MM.1S (cell line): ENCODE results near the gene BMS1.

Experiments
- DNase-seq: peaks from one replicate; pipeline ENCODE4 v3.0.0-alpha.2; 2015
- H2AFZ ChIP-seq: fragments of 300-600 bp; sonication (generic); 2 replicates; pipeline ENCODE4 v1.6.0; 2016; ENCODE audit warnings: antibody characterized with exemption, low read length
- H3F3A ChIP-seq: fragments of 300-600 bp; sonication (generic); 2 replicates; pipeline ENCODE4 v1.6.1; 2016; ENCODE audit warnings: mild to moderate bottlenecking, antibody characterized with exemption, low read length, moderate library complexity, mixed read lengths; ENCODE audit not compliant: insufficient read depth
- H3K27ac ChIP-seq: fragments of 300-600 bp; sonication (generic); 2 replicates; pipeline ENCODE4 v1.5.1; 2016; ENCODE audit warnings: mild to moderate bottlenecking, low read length
- H3K27me3 ChIP-seq: fragments of 300-600 bp; sonication (generic); replicated peaks from 2 replicates; pipeline ENCODE4 v1.6.0; 2016; ENCODE audit warnings: low read length; ENCODE audit not compliant: insufficient read depth
- H3K36me3 ChIP-seq: fragments of 300-600 bp; sonication (generic); replicated peaks from 2 replicates; pipeline ENCODE4 v1.6.1; 2016; ENCODE audit warnings: mild to moderate bottlenecking, low read length, mixed read lengths; ENCODE audit not compliant: insufficient read depth
- H3K4me1 ChIP-seq: fragments of 300-600 bp; sonication (generic); 2 replicates; pipeline ENCODE4 v1.6.1; 2016; ENCODE audit warnings: low read length, mixed read lengths
- H3K4me2 ChIP-seq: fragments of 300-600 bp; sonication (generic); 2 replicates; pipeline ENCODE4 v1.6.0; 2016; ENCODE audit warnings: low read depth, low read length
- H3K4me3 ChIP-seq: fragments of 300-600 bp; sonication (generic); 2 replicates; pipeline ENCODE4 v1.5.1; 2016; ENCODE audit warnings: low read length, mixed read lengths
- H3K79me2 ChIP-seq: fragments of 300-600 bp; sonication (generic); 2 replicates; pipeline ENCODE4 v1.6.1; 2016; ENCODE audit warnings: mixed run types, low read length, mixed read lengths
- H3K9ac ChIP-seq: fragments of 300-600 bp; sonication (generic); 2 replicates; pipeline ENCODE4 v1.6.1; 2016; ENCODE audit warnings: low read length, mixed read lengths
- H3K9me2 ChIP-seq: fragments of 300-600 bp; sonication (generic); replicated peaks from 2 replicates; pipeline ENCODE4 v1.6.1; 2016; ENCODE audit warnings: mild to moderate bottlenecking, low read length, mixed read lengths; ENCODE audit not compliant: insufficient read depth
- H3K9me3 ChIP-seq: fragments of 300-600 bp; sonication (generic); replicated peaks from 2 replicates; pipeline ENCODE4 v1.6.1; 2016; ENCODE audit warnings: mild to moderate bottlenecking, low read length, mixed read lengths; ENCODE audit not compliant: insufficient read depth
- H4K20me1 ChIP-seq: fragments of 300-600 bp; sonication (generic); 2 replicates; pipeline ENCODE4 v1.6.1; 2016; ENCODE audit warnings: mild to moderate bottlenecking, low read length, moderate library complexity, mixed read lengths; ENCODE audit not compliant: insufficient read depth
- CTCF ChIP-seq: fragments of 300-600 bp; sonication (generic); IDR thresholded peaks from 2 replicates; pipeline ENCODE4 v1.5.1; 2016; ENCODE audit warnings: antibody characterized with exemption, low read length, mixed read lengths
- EZH2 ChIP-seq: fragments of 300-600 bp; sonication (generic); optimal IDR thresholded peaks from 2 replicates; pipeline ENCODE3; 2017; ENCODE audit warnings: low read depth, mild to moderate bottlenecking, antibody characterized with exemption, low read length, mixed read lengths
- EZH2phosphoT487 ChIP-seq: fragments of 300-600 bp; sonication (generic); IDR thresholded peaks from 2 replicates; pipeline ENCODE4 v1.6.1; 2018; ENCODE audit warnings: antibody characterized with exemption, low read length

The BMS1 gene

GRCh38 chr10:42780456-42780855, 2.1 kb upstream of the BMS1 start:
- H3K36me3 ChIP-seq = peaks cover 2% of the 10 kb centered on the region; the same call in 1 of the 2 replicates
- no peaks in the 10 kb centered on the region for H4K20me1 ChIP-seq
- no peak overlapping the region for H3K4me3 ChIP-seq
- H2AFZ ChIP-seq = no peak overlapping the region
- H3K4me2 ChIP-seq = no peak overlapping the region
- H3K27me3 ChIP-seq = no peaks in the 10 kb centered on the region
- no peaks in the 10 kb centered on the region; the same call in 1 of the 2 replicates for H3K4me1 ChIP-seq
- TF ChIP-seq EZH2phosphoT487 (no peak), EZH2 (no peak), CTCF (no peak)
- H3K27ac ChIP-seq = no peak overlapping the region
- peaks cover 25% of the 10 kb centered on the region for H3K79me2 ChIP-seq
- DNase-seq = no peak
- no peaks in the 10 kb centered on the region for H3K9me3 ChIP-seq
- no peaks in the 10 kb centered on the region for H3K9me2 ChIP-seq
- H3K9ac ChIP-seq = no peak overlapping the region
- H3F3A ChIP-seq = no peaks in the 10 kb centered on the region

DNA sequence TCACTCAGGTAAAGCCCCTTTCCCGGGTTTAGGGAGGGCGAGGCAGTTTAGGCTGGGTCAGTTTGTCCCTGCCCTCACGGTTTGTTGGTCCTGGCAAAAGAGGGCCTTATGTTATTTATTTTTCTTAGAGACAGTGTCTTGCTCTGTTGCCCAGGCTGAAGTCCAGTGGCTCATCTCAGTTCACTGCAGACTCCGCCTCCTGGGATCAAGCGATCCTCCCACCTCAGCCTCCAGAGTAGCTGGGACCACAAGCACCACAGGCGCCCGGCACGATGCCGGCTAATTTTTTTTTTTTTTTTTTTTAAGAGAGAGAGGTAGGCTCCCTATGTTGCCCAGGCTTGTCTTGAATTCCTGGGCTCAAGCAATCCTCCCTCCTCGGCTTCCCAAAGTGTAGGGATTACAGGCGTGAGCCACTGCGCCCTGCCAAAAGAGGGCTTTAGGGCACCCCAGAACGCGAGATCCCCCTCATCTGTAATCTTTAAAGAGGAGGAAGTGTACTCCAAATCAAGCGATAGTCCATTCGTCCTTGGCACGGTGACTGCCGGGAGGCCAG, 626 bp upstream of the BMS1 start:
- no peaks in the 10 kb centered on the region for H3K27me3 ChIP-seq
- no peak for TF ChIP-seq CTCF
- TF ChIP-seq EZH2phosphoT487 = no peak
- no peak for TF ChIP-seq EZH2
- H3K9me3 ChIP-seq = no peaks in the 10 kb centered on the region
- no peak for DNase-seq
- peak overlapping the region; percentile 98 for H2AFZ ChIP-seq
- H4K20me1 ChIP-seq = no peaks in the 10 kb centered on the region
- peaks cover 2% of the 10 kb centered on the region; the same call in 1 of the 2 replicates for H3K36me3 ChIP-seq
- no peaks in the 10 kb centered on the region for H3F3A ChIP-seq
- H3K9ac ChIP-seq = peak overlapping the region; percentile 87
- H3K79me2 ChIP-seq = peaks cover 34% of the 10 kb centered on the region
- H3K4me1 ChIP-seq = no peaks in the 10 kb centered on the region; the same call in 1 of the 2 replicates
- H3K9me2 ChIP-seq = no peaks in the 10 kb centered on the region
- peak overlapping the region; percentile 83 for H3K4me3 ChIP-seq
- H3K27ac ChIP-seq = peak overlapping the region; percentile 78; the same call in 1 of the 2 replicates
- H3K4me2 ChIP-seq = peak overlapping the region; percentile 81

DNA sequence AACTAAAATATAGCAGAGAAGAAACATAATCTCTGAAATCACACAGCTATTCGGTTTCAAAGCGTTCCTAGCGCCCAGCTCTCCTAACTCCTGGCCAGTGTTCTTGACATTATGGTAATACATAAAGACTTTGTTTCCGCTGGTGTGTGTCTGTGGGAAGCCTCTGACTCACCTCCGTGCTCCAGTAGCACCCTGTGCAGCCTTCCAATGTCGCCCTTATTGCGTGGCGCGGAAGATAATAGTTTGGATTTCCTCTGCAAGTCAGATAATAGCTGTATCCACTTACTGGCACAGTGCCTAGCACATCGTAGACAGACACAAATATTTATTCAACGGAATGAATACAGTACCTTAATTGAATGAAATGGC, 570 bp downstream of the BMS1 start:
- no peaks in the 10 kb centered on the region for H3F3A ChIP-seq
- no peaks in the 10 kb centered on the region; the same call in 1 of the 2 replicates for H3K4me1 ChIP-seq
- peak overlapping the region; percentile 98 for H2AFZ ChIP-seq
- TF ChIP-seq EZH2phosphoT487 (no peak), CTCF (no peak), EZH2 (no peak)
- H3K27ac ChIP-seq = peak overlapping the region; percentile 78; the same call in 1 of the 2 replicates
- peak overlapping the region; percentile 87 for H3K9ac ChIP-seq
- H3K27me3 ChIP-seq = no peaks in the 10 kb centered on the region
- peak overlapping the region; percentile 83 for H3K4me3 ChIP-seq
- no peaks in the 10 kb centered on the region for H3K9me3 ChIP-seq
- H3K79me2 ChIP-seq = peaks cover 34% of the 10 kb centered on the region
- peaks cover 2% of the 10 kb centered on the region; the same call in 1 of the 2 replicates for H3K36me3 ChIP-seq
- H3K4me2 ChIP-seq = peak overlapping the region; percentile 85
- no peaks in the 10 kb centered on the region for H4K20me1 ChIP-seq
- no peak for DNase-seq
- no peaks in the 10 kb centered on the region for H3K9me2 ChIP-seq
